HUES6 (cell line): ENCODE data around the gene ZNF410.
"Not testable (repeated sequence)": the region's sequence is repeated elsewhere in the genome, so short reads cannot be mapped to it uniquely, and the experiment has no call there.

Experiments
- H3K27ac ChIP-seq: 2 replicates; pipeline ENCODE4 v1.7.0; 2013; ENCODE audit warnings: low read depth, mild to moderate bottlenecking, low read length, inconsistent platforms
- H3K27me3 ChIP-seq: 2 replicates; pipeline ENCODE4 v1.6.1; 2013; ENCODE audit warnings: low read length; ENCODE audit not compliant: control insufficient read depth, insufficient read depth
- H3K36me3 ChIP-seq: 2 replicates; pipeline ENCODE4 v1.6.1; 2013; ENCODE audit warnings: low read length; ENCODE audit not compliant: control insufficient read depth, insufficient read depth
- H3K4me1 ChIP-seq: 2 replicates; pipeline ENCODE4 v1.6.1; 2013; ENCODE audit warnings: low read length; ENCODE audit not compliant: control insufficient read depth, insufficient read depth
- H3K4me3 ChIP-seq: 2 replicates; pipeline ENCODE4 v1.5.1; 2013; ENCODE audit warnings: low read depth, low read length
- H3K9ac ChIP-seq: one replicate; pipeline ENCODE4 v1.6.1; 2013; ENCODE audit warnings: mild to moderate bottlenecking, low read length
- H3K9me3 ChIP-seq: 2 replicates; pipeline ENCODE4 v1.6.1; 2013; ENCODE audit warnings: low read depth, low read length; ENCODE audit not compliant: control insufficient read depth, insufficient read depth

The ZNF410 gene, protein sequence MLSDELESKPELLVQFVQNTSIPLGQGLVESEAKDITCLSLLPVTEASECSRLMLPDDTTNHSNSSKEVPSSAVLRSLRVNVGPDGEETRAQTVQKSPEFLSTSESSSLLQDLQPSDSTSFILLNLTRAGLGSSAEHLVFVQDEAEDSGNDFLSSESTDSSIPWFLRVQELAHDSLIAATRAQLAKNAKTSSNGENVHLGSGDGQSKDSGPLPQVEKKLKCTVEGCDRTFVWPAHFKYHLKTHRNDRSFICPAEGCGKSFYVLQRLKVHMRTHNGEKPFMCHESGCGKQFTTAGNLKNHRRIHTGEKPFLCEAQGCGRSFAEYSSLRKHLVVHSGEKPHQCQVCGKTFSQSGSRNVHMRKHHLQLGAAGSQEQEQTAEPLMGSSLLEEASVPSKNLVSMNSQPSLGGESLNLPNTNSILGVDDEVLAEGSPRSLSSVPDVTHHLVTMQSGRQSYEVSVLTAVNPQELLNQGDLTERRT

GRCh38 chr14:73886449-73887317 is at the start of gene ZNF410:
ZNF410 (plus strand) TSS chr14:73886859; CDS start chr14:73892176, 5,317 bp downstream.
- peak within 1 kb of the TSS; percentile 87 for H3K9ac ChIP-seq
- H3K27me3 ChIP-seq = no peaks in the 10 kb centered on the region
- peak within 1 kb of the TSS; percentile 88 for H3K4me3 ChIP-seq
- peak within 1 kb of the TSS; percentile 81; the same call in 1 of the 2 replicates for H3K27ac ChIP-seq
- H3K36me3 ChIP-seq = peaks cover 9% of the 10 kb centered on the region
- H3K4me1 ChIP-seq = peaks cover 10% of the 10 kb centered on the region
- H3K9me3 ChIP-seq = no peaks in the 10 kb centered on the region

DNA sequence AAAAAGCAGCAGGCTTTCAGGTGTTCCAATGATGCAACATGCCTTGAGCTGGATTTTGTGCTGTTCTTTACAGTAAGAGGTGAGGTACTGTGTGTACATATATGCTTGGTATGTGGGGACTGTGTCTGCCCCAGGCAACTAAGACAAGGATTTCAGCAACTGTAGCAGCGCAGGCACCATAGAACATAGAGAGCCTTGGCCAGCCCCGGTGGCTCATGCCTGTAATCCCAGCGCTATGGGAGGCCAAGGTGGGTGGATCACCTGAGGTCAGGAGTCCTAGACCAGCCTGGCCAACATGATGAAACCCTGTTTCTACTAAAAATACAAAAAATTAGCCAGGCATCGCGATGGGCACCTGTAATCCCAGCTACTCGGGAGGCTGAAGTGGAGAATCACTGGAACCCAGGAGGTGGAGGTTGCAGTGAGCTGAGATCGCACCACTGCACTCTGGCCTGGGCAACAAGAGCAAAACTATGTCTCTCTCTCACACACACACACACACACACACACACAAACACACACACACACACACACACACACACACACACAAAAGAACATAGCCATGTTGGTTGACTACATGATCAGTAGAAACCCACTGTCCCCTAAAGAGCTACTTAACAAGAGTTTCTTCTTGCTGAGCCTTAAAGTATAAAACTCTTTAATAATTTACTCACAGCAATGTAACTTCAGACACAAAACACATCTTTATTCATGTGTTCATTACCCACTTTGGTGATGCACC is 48.2 kb upstream of the ZNF410 start:
- not testable (repeated sequence) for H3K9me3 ChIP-seq, H3K4me3 ChIP-seq, H3K27ac ChIP-seq, H3K9ac ChIP-seq, H3K27me3 ChIP-seq, H3K36me3 ChIP-seq
- peaks cover 17% of the 10 kb centered on the region for H3K4me1 ChIP-seq

GRCh38 chr14:73842201-73842600 is 44.5 kb upstream of the ZNF410 start:
- H3K4me3 ChIP-seq = no peak overlapping the region
- no peak overlapping the region for H3K9ac ChIP-seq
- H3K4me1 ChIP-seq = no peaks in the 10 kb centered on the region
- no peaks in the 10 kb centered on the region for H3K9me3 ChIP-seq
- no peaks in the 10 kb centered on the region for H3K36me3 ChIP-seq
- no peaks in the 10 kb centered on the region for H3K27me3 ChIP-seq
- no peak overlapping the region for H3K27ac ChIP-seq

- no peaks in the 10 kb centered on the region for H3K27me3 ChIP-seq
- H3K36me3 ChIP-seq = no peaks in the 10 kb centered on the region
- H3K27ac ChIP-seq = no peak overlapping the region
- H3K4me1 ChIP-seq = no peaks in the 10 kb centered on the region
- no peak overlapping the region for H3K4me3 ChIP-seq
- H3K9me3 ChIP-seq = no peaks in the 10 kb centered on the region
- no peak overlapping the region for H3K9ac ChIP-seq
Measured at GRCh38 chr14:73842851-73843250, 43.8 kb upstream of the ZNF410 start.

- H3K27me3 ChIP-seq = no peaks in the 10 kb centered on the region
Measured at GRCh38 chr14:73843296-73843695, 43.4 kb upstream of the ZNF410 start.

DNA sequence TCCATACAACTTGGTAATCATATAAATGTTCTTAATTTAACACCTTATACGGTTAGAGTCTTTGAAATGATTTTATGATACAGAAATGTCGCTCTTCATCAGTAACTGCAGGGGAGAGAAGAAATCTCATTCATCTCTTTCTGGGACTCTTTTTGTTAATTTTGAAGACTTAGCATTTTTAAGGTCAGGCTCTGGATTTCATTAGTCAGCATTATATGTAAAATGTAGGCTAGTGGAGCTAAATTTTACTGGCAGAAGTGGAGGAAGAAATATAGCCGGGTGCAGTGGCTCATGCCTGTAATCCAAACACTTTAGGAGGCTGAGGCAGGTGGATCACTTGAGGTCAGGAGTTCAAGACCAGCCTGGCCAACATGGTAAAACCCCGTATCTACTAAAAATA is 39.7 kb upstream of the ZNF410 start:
- no peaks in the 10 kb centered on the region for H3K36me3 ChIP-seq
- H3K27ac ChIP-seq = no peak overlapping the region
- no peak overlapping the region for H3K9ac ChIP-seq
- no peaks in the 10 kb centered on the region for H3K27me3 ChIP-seq
- H3K4me3 ChIP-seq = no peak overlapping the region
- H3K9me3 ChIP-seq = no peaks in the 10 kb centered on the region
- peaks cover 6% of the 10 kb centered on the region for H3K4me1 ChIP-seq

More at GRCh38 chr14:73843296-73843695, 43.4 kb upstream of the ZNF410 start:
- Histone ChIP-seq H3K4me3 (no peak overlapping the region), H3K27ac (no peak overlapping the region), H3K4me1 (no peaks in the 10 kb centered on the region), H3K9ac (no peak overlapping the region), H3K9me3 (no peaks in the 10 kb centered on the region), H3K36me3 (no peaks in the 10 kb centered on the region)

DNA sequence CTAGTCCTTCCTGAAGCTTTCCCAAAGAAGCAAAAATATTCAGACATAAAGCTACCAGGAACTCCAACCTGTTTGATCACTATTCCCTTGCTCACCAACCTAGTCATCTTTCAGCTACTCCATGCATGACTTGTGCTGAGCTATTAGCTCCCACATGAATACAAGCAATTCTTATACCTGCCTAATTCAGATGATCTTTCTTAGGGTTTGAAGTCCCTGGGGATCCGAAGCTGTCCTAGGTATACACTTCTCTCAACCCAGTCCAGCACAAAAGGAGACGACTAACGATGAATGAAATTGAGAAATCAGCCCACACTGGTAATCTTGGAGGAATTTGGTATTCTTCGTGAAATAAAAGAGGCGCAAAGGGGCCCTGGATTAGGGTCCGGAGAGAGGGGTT is 35.7 kb upstream of the ZNF410 start:
- no peaks in the 10 kb centered on the region for H3K27me3 ChIP-seq
- H3K4me3 ChIP-seq = peak overlapping the region; percentile 99
- H3K36me3 ChIP-seq = peaks cover 5% of the 10 kb centered on the region; the same call in 1 of the 2 replicates
- H3K4me1 ChIP-seq = peaks cover 6% of the 10 kb centered on the region
- H3K27ac ChIP-seq = peak overlapping the region; percentile 61
- H3K9ac ChIP-seq = peak overlapping the region; percentile 99
- no peaks in the 10 kb centered on the region for H3K9me3 ChIP-seq

- H3K4me1 ChIP-seq = peaks cover 6% of the 10 kb centered on the region
- H3K4me3 ChIP-seq = peak within 1 kb of the TSS; percentile 99
- H3K9ac ChIP-seq = peak within 1 kb of the TSS; percentile 99
- H3K36me3 ChIP-seq = peaks cover 5% of the 10 kb centered on the region; the same call in 1 of the 2 replicates
- peak within 1 kb of the TSS; percentile 96 for H3K27ac ChIP-seq
- no peaks in the 10 kb centered on the region for H3K27me3 ChIP-seq
- no peaks in the 10 kb centered on the region for H3K9me3 ChIP-seq
Measured at GRCh38 chr14:73851567-73852382, 34.9 kb upstream of the ZNF410 start, which contains the start of gene PTGR2. PTGR2 (plus strand) TSS chr14:73851831; CDS start chr14:73858863, 7,032 bp downstream.

- Histone ChIP-seq H3K36me3 (peaks cover 37% of the 10 kb centered on the region), H3K4me3 (no peak overlapping the region), H3K27me3 (no peaks in the 10 kb centered on the region), H3K4me1 (no peaks in the 10 kb centered on the region), H3K9ac (no peak overlapping the region), H3K9me3 (no peaks in the 10 kb centered on the region), H3K27ac (no peak overlapping the region)
Measured at GRCh38 chr14:73859145-73859544, 27.5 kb upstream of the ZNF410 start.

GRCh38 chr14:73861073-73861472 is 25.6 kb upstream of the ZNF410 start:
- H3K9ac ChIP-seq = no peak overlapping the region

More at GRCh38 chr14:73861073-73861472, 25.6 kb upstream of the ZNF410 start:
- H3K9me3 ChIP-seq = no peaks in the 10 kb centered on the region
- no peaks in the 10 kb centered on the region for H3K4me1 ChIP-seq
- no peaks in the 10 kb centered on the region for H3K27me3 ChIP-seq
- H3K4me3 ChIP-seq = no peak overlapping the region
- peaks cover 48% of the 10 kb centered on the region for H3K36me3 ChIP-seq
- H3K27ac ChIP-seq = no peak overlapping the region; the same call in 1 of the 2 replicates
